ENCODE data around the gene ALMS1.
"Not testable (repeated sequence)": the region's sequence is repeated elsewhere in the genome, so short reads cannot be mapped to it uniquely, and the experiment has no call there.

The ALMS1 gene

GRCh38 chr2:73630662-73631266, 245.1 kb downstream of the ALMS1 start:
- not testable (repeated sequence) for DNase-seq

- not testable (repeated sequence) for DNase-seq
These were observed 251.3 kb downstream of the ALMS1 start for GRCh38 chr2:73636977-73637376.

- DNase-seq: no peak
These were observed 252.8 kb downstream of the ALMS1 start for GRCh38 chr2:73638429-73638828.

GRCh38 chr2:73640511-73640911, 254.9 kb downstream of the ALMS1 start:
- no peak for DNase-seq

GRCh38 chr2:73640946-73641766, 255.5 kb downstream of the ALMS1 start:
- no peak for DNase-seq

GRCh38 chr2:73641767-73642062, 256.1 kb downstream of the ALMS1 start:
- no peak for DNase-seq

- DNase-seq: no peak
These were observed 256.8 kb downstream of the ALMS1 start, which contains the start of gene NAT8 for GRCh38 chr2:73642338-73643018. TSS of gene NAT8 (minus strand) at chr2:73642422. CDS start at chr2:73641628, 794 bp downstream.

- not testable (repeated sequence) for DNase-seq
These were observed 262.1 kb downstream of the ALMS1 start for GRCh38 chr2:73647690-73648089.

- DNase-seq: no peak
These were observed 266.1 kb downstream of the ALMS1 start for GRCh38 chr2:73651591-73652230.

- DNase-seq: no peak
These were observed 266.7 kb downstream of the ALMS1 start for GRCh38 chr2:73652348-73652747.

- no peak for DNase-seq
These were observed 268.5 kb downstream of the ALMS1 start for GRCh38 chr2:73654175-73654574.
